ENCODE results near the gene SCRN3.

- TF ChIP-seq CTCF (IDR thresholded peaks at IDR 0.05): no peak
- TF ChIP-seq POLR2AphosphoS5 (IDR thresholded peaks at IDR 0.05): no peak
Measured at GRCh38 chr2:174442546-174443510, 47.3 kb downstream of the SCRN3 start.

Measured in esophagus muscularis mucosa (tissue), 3 donors.